Sigmoid colon (tissue), 3 donors: Measurements from ENCODE around the gene TIMM22.

Source experiments
- CTCF ChIP-seq, 4 experiments: fragments of 450-650 bp in 3 of 4; fragments of 200-600 bp in 1 of 4; IDR thresholded peaks; one replicate each; pipeline ENCODE4 v1.5.1; 2016 to 2019; ENCODE audit warnings: antibody characterized with exemption in 4 of 4, mild to moderate bottlenecking in 3 of 4, moderate library complexity in 2 of 4
- POLR2A ChIP-seq, 2 donors: fragments of 450-650 bp; IDR thresholded peaks; one replicate each; pipeline ENCODE4 v1.6.1; 2016; ENCODE audit warnings: antibody characterized with exemption in 2 of 2, mild to moderate bottlenecking in 2 of 2, moderate library complexity in 2 of 2

DNA sequence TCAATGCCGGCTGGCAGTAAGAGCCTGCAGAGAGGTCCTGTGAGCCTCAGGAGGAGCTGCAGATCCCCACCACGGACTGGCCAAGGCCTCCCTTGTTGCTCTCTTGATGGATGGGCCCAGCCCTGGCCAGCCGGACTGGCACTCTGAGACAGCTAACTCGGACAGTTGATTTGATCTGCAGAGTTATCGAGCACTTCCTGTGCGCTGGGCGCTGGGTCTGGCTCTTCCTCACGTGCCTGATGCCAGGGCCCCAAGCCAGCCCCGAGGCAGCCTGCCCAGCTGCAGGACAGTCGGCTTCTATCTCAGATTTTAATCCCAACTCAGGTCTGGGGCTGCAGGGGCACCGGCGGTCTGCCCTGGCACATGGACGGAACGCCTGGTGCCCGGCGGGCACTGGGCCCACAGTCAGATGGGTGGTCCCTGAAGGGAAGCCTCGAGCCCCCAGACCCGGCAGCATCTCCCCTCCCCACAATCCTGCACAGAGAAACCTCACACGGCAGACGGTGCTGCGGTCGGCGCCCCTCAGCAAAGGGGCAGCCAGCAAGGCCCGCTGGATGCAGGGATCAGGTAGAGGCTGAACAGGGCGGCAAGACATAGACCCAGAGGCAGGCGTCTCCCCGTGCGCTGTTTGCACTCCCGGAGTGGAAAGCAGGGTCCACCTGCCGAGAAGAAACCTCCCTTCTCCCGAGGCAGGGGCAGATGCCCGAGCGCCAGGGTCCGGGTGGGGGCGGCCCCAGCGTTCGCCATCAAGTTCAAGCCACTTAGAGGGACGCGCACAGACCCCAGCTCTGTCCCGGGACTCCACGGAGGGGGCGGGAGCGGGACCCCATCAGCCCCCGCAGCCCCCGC is 34.0 kb downstream of the TIMM22 start:
- TF ChIP-seq POLR2A (IDR thresholded peaks at IDR 0.05) = no peak
- no peak for TF ChIP-seq CTCF (IDR thresholded peaks at IDR 0.05)
